KMS-11 (cell line): Measurements from ENCODE around the gene GGT1.
"Not testable (repeated sequence)": the region's sequence is repeated elsewhere in the genome, so short reads cannot be mapped to it uniquely, and the experiment has no call there.

Experiments used
- H2AFZ ChIP-seq: fragments of 200-600 bp; sonication (generic); 2 replicates; pipeline ENCODE4 v1.6.1; 2016; ENCODE audit warnings: antibody characterized with exemption, mixed run types, low read depth
- H3K27ac ChIP-seq: fragments of 200-600 bp; sonication (generic); 2 replicates; pipeline ENCODE4 v1.6.1; 2016; ENCODE audit warnings: mild to moderate bottlenecking, mixed run types
- H3K27me3 ChIP-seq: fragments of 200-600 bp; sonication (generic); 2 replicates; pipeline ENCODE4 v1.6.1; 2017; ENCODE audit warnings: mild to moderate bottlenecking, low read depth, mixed run types, moderate library complexity; ENCODE audit not compliant: insufficient read depth
- H3K36me3 ChIP-seq: fragments of 200-600 bp; sonication (generic); 2 replicates; pipeline ENCODE4 v1.6.1; 2017; ENCODE audit warnings: mild to moderate bottlenecking, mixed run types; ENCODE audit not compliant: insufficient read depth
- H3K4me1 ChIP-seq: fragments of 200-600 bp; sonication (generic); 2 replicates; pipeline ENCODE4 v1.6.1; 2016; ENCODE audit warnings: mild to moderate bottlenecking, low read depth, mixed run types; ENCODE audit not compliant: poor library complexity, severe bottlenecking
- H3K4me2 ChIP-seq: fragments of 200-600 bp; sonication (generic); 2 replicates; pipeline ENCODE4 v1.7.0; 2016; ENCODE audit warnings: mild to moderate bottlenecking, mixed run types
- H3K4me3 ChIP-seq: fragments of 200-600 bp; sonication (generic); IDR thresholded peaks from 2 replicates; pipeline ENCODE4 v1.6.1; 2017; ENCODE audit warnings: low read depth, low read length, mixed read lengths; ENCODE audit not compliant: insufficient read depth
- H3K79me2 ChIP-seq: fragments of 200-600 bp; sonication (generic); 2 replicates; pipeline ENCODE4 v1.6.1; 2016; ENCODE audit warnings: low read depth, mixed run types; ENCODE audit not compliant: insufficient read depth
- H3K9ac ChIP-seq: fragments of 200-600 bp; sonication (generic); 2 replicates; pipeline ENCODE4 v1.6.1; 2016; ENCODE audit warnings: mild to moderate bottlenecking, mixed run types
- H4K20me1 ChIP-seq: fragments of 200-600 bp; sonication (generic); 2 replicates; pipeline ENCODE4 v1.6.1; 2016; ENCODE audit warnings: mild to moderate bottlenecking, mixed run types; ENCODE audit not compliant: insufficient read depth
- CTCF ChIP-seq: fragments of 200-600 bp; sonication (generic); conservative IDR thresholded peaks from 2 replicates; pipeline ENCODE4 v1.6.1; 2017; ENCODE audit warnings: low read depth, mild to moderate bottlenecking, antibody characterized with exemption, low read length, moderate library complexity, mixed read lengths

GGT1 gene

GRCh38 chr22:24601217-24602104 lies 1.5 kb upstream of the GGT1 start:
- H3K27ac ChIP-seq: no peak overlapping the region; the same call in 1 of the 2 replicates

GRCh38 chr22:24602105-24602749 lies 766 bp upstream of the GGT1 start:
- peak overlapping the region; percentile 29; the same call in 1 of the 2 replicates for H2AFZ ChIP-seq
- H3K9ac ChIP-seq, H3K79me2 ChIP-seq, H3K36me3 ChIP-seq, H4K20me1 ChIP-seq, H3K4me2 ChIP-seq, H3K27me3 ChIP-seq, H3K4me3 ChIP-seq: not testable (repeated sequence)
- 0 out of 2 replicates have a peak overlapping the region, but pooled peaks have one; percentile 90 for H3K27ac ChIP-seq
- H3K4me1 ChIP-seq: peaks cover 62% of the 10 kb centered on the region

More at GRCh38 chr22:24601217-24602104, 1.5 kb upstream of the GGT1 start:
- H3K4me1 ChIP-seq: peaks cover 59% of the 10 kb centered on the region
- H3K9ac ChIP-seq: no peak overlapping the region
- no peaks in the 10 kb centered on the region for H3K36me3 ChIP-seq
- TF ChIP-seq CTCF: no peak
- H3K4me2 ChIP-seq: peak overlapping the region; percentile 45; the same call in 1 of the 2 replicates
- no peak overlapping the region for H3K4me3 ChIP-seq
- no peaks in the 10 kb centered on the region for H4K20me1 ChIP-seq
- H3K27me3 ChIP-seq: no peaks in the 10 kb centered on the region
- H3K79me2 ChIP-seq: peaks cover 4% of the 10 kb centered on the region; the same call in 1 of the 2 replicates
- H2AFZ ChIP-seq: no peak overlapping the region; the same call in 1 of the 2 replicates

GRCh38 chr22:24603770-24604629 lies 1.0 kb downstream of the GGT1 start:
- H3K4me1 ChIP-seq: peaks cover 53% of the 10 kb centered on the region
- H4K20me1 ChIP-seq, H3K4me3 ChIP-seq, H3K27me3 ChIP-seq, H3K36me3 ChIP-seq: not testable (repeated sequence)
- TF ChIP-seq CTCF: peak; percentile 47
- H3K9ac ChIP-seq: peak overlapping the region; percentile 75
- peaks cover 19% of the 10 kb centered on the region; the same call in 1 of the 2 replicates for H3K79me2 ChIP-seq
- H3K4me2 ChIP-seq: peak overlapping the region; percentile 85
- H3K27ac ChIP-seq: peak overlapping the region; percentile 90
- H2AFZ ChIP-seq: peak overlapping the region; percentile 49; the same call in 1 of the 2 replicates

GRCh38 chr22:24606340-24606739 lies 3.3 kb downstream of the GGT1 start:
- Histone ChIP-seq H2AFZ (peak overlapping the region; percentile 16; the same call in 1 of the 2 replicates), H3K79me2 (peaks cover 19% of the 10 kb centered on the region; the same call in 1 of the 2 replicates), H3K27ac (peak overlapping the region; percentile 95), H3K4me2 (peak overlapping the region; percentile 34), H3K4me1 (peaks cover 32% of the 10 kb centered on the region), H3K9ac (peak overlapping the region; percentile 93; the same call in 1 of the 2 replicates)
- H3K27me3 ChIP-seq, H3K36me3 ChIP-seq, H3K4me3 ChIP-seq, H4K20me1 ChIP-seq: not testable (repeated sequence)

GRCh38 chr22:24607429-24607983 lies 4.5 kb downstream of the GGT1 start:
- Histone ChIP-seq H3K79me2 (peaks cover 19% of the 10 kb centered on the region; the same call in 1 of the 2 replicates), H3K4me1 (peaks cover 20% of the 10 kb centered on the region), H3K9ac (peak overlapping the region; percentile 93), H2AFZ (peak overlapping the region; percentile 49), H3K27ac (peak overlapping the region; percentile 95), H3K4me2 (peak overlapping the region; percentile 93)
- not testable (repeated sequence) for H3K27me3 ChIP-seq, H3K36me3 ChIP-seq, H3K4me3 ChIP-seq, H4K20me1 ChIP-seq

- H3K27me3 ChIP-seq, H3K4me3 ChIP-seq, H2AFZ ChIP-seq, H3K36me3 ChIP-seq, H4K20me1 ChIP-seq: not testable (repeated sequence)
- H3K4me2 ChIP-seq: peak overlapping the region; percentile 93
- peak overlapping the region; percentile 95 for H3K27ac ChIP-seq
- peaks cover 12% of the 10 kb centered on the region for H3K4me1 ChIP-seq
- H3K9ac ChIP-seq: peak overlapping the region; percentile 93
- H3K79me2 ChIP-seq: peaks cover 19% of the 10 kb centered on the region; the same call in 1 of the 2 replicates
These were observed 5.3 kb downstream of the GGT1 start for GRCh38 chr22:24608327-24608726.

- H4K20me1 ChIP-seq, H3K4me2 ChIP-seq, H3K9ac ChIP-seq, H3K27ac ChIP-seq, H3K4me1 ChIP-seq, H3K4me3 ChIP-seq, H3K36me3 ChIP-seq, H3K27me3 ChIP-seq, H2AFZ ChIP-seq: not testable (repeated sequence)
- H3K79me2 ChIP-seq: peaks cover 19% of the 10 kb centered on the region; the same call in 1 of the 2 replicates
These were observed 6.9 kb downstream of the GGT1 start for GRCh38 chr22:24609888-24610287.
